Esophagus (tissue), 2 donors: ENCODE measurements around the gene WDFY4. TPM values are rescaled to one million over a fixed set of nuclear protein-coding genes. Genes with fewer than 3 reads are reported as not detected.

Experiments
- H3K27ac ChIP-seq, 2 donors: one replicate each; pipeline ENCODE4 v1.5.1; 2013; ENCODE audit warnings: low read depth in 2 of 2, mild to moderate bottlenecking in 2 of 2, inconsistent platforms in 1 of 2, low read length in 1 of 2, moderate library complexity in 1 of 2
- H3K27me3 ChIP-seq, 2 donors: one replicate each; pipeline ENCODE4 v1.6.1; 2013; ENCODE audit warnings: low read length in 2 of 2, control low read depth in 1 of 2, mild to moderate bottlenecking in 1 of 2; ENCODE audit not compliant: insufficient read depth in 2 of 2, control insufficient read depth in 1 of 2
- H3K36me3 ChIP-seq, 2 donors: one replicate each; pipeline ENCODE4 v1.6.1; 2013; ENCODE audit warnings: low read length in 1 of 2; ENCODE audit not compliant: control insufficient read depth in 2 of 2, insufficient read depth in 2 of 2
- H3K4me1 ChIP-seq, 2 donors: one replicate each; pipeline ENCODE4 v1.6.1; 2013; ENCODE audit warnings: low read length in 1 of 2; ENCODE audit not compliant: control insufficient read depth in 2 of 2, insufficient read depth in 2 of 2
- H3K4me3 ChIP-seq, 2 donors: one replicate each; pipeline ENCODE4 v1.5.1; 2013; ENCODE audit warnings: low read length in 2 of 2, mild to moderate bottlenecking in 2 of 2, low read depth in 1 of 2, moderate library complexity in 1 of 2
- H3K9me3 ChIP-seq, 2 donors: one replicate each; pipeline ENCODE4 v1.6.1; 2013; ENCODE audit warnings: mild to moderate bottlenecking in 2 of 2, low read depth in 1 of 2, low read length in 1 of 2, moderate library complexity in 1 of 2; ENCODE audit not compliant: control insufficient read depth in 2 of 2, insufficient read depth in 1 of 2
- WGBS, 2 donors: extraction: QIAGEN DNeasy Blood & Tissue Kit; methylation state at CpG; one replicate each; pipeline ENCODE4 v1.1.7; 2013; 5-methylcytosine and 5-hydroxymethylcytosine counted together
- polyA plus RNA-seq, 2 donors: library from polyadenylated mRNA; stranded (reverse); fragments of 200-250 nt; gene quantifications; one replicate each; pipeline ENCODE4 v1.2.3, GENCODE V29; 2013
- donor health status: healthy with polysubstance abuse.
- donor health status: Bipolar disorder and iron deficiency.

The WDFY4 gene
- polyA plus RNA-seq, 2 donors, result 0.43 to 0.79 TPM

GRCh38 chr10:48881937-48882336, 197.3 kb downstream of the WDFY4 start:
- Histone ChIP-seq H3K4me3 (no peak overlapping the region), H3K36me3 (no peaks in the 10 kb centered on the region), H3K27me3 (no peaks in the 10 kb centered on the region), H3K4me1 (no peaks in the 10 kb centered on the region), H3K9me3 (no peaks in the 10 kb centered on the region), H3K27ac (no peak overlapping the region)
- 75 to 90% methylated on average over 1 of the region's 1 CpG for WGBS, 2 donors

- H3K9me3 ChIP-seq, result no peaks in the 10 kb centered on the region
- no peaks in the 10 kb centered on the region for H3K4me1 ChIP-seq
- H3K27me3 ChIP-seq, result no peaks in the 10 kb centered on the region
- H3K4me3 ChIP-seq, result no peak overlapping the region
- 90 to 93% methylated on average over 2 of the region's 2 CpGs for WGBS, 2 donors
- H3K27ac ChIP-seq, result no peak overlapping the region
- no peaks in the 10 kb centered on the region for H3K36me3 ChIP-seq
Measured at GRCh38 chr10:48882881-48883280, 198.2 kb downstream of the WDFY4 start.

- H3K4me3 ChIP-seq, result no peak overlapping the region
- H3K9me3 ChIP-seq, result no peaks in the 10 kb centered on the region
- H3K36me3 ChIP-seq, result no peaks in the 10 kb centered on the region
- H3K27me3 ChIP-seq, result no peaks in the 10 kb centered on the region
- no peak overlapping the region for H3K27ac ChIP-seq
- H3K4me1 ChIP-seq, result no peaks in the 10 kb centered on the region
- WGBS, 2 donors, result 40 to 44% methylated on average over 4 of the region's 4 CpGs
Measured at GRCh38 chr10:48883701-48884100, 199.0 kb downstream of the WDFY4 start.

GRCh38 chr10:48884179-48885045, 199.7 kb downstream of the WDFY4 start:
- 80 to 87% methylated on average over 9 of the region's 9 CpGs for WGBS, 2 donors
- no peaks in the 10 kb centered on the region for H3K4me1 ChIP-seq
- no peak overlapping the region for H3K4me3 ChIP-seq
- no peaks in the 10 kb centered on the region for H3K36me3 ChIP-seq
- H3K27me3 ChIP-seq, result no peaks in the 10 kb centered on the region
- H3K27ac ChIP-seq, result no peak overlapping the region
- no peaks in the 10 kb centered on the region for H3K9me3 ChIP-seq

GRCh38 chr10:48885376-48885775, 200.7 kb downstream of the WDFY4 start:
- no peak overlapping the region for H3K27ac ChIP-seq
- H3K9me3 ChIP-seq, result no peaks in the 10 kb centered on the region
- H3K4me3 ChIP-seq, result no peak overlapping the region
- H3K36me3 ChIP-seq, result no peaks in the 10 kb centered on the region
- H3K4me1 ChIP-seq, result no peaks in the 10 kb centered on the region
- WGBS, 2 donors, result 44 to 50% methylated on average over 2 of the region's 2 CpGs
- no peaks in the 10 kb centered on the region for H3K27me3 ChIP-seq

GRCh38 chr10:48887982-48888381, 203.3 kb downstream of the WDFY4 start:
- whole genome bisulfite sequencing, 2 donors, result 80 to 85% methylated on average over 1 of the region's 1 CpG
- Histone ChIP-seq H3K4me3 (no peak overlapping the region), H3K36me3 (no peaks in the 10 kb centered on the region), H3K27ac (no peak overlapping the region), H3K4me1 (no peaks in the 10 kb centered on the region), H3K9me3 (no peaks in the 10 kb centered on the region), H3K27me3 (no peaks in the 10 kb centered on the region)

- H3K36me3 ChIP-seq, result no peaks in the 10 kb centered on the region
- H3K9me3 ChIP-seq, result no peaks in the 10 kb centered on the region
- H3K27me3 ChIP-seq, result no peaks in the 10 kb centered on the region
- no peaks in the 10 kb centered on the region for H3K4me1 ChIP-seq
- no peak overlapping the region for H3K27ac ChIP-seq
- H3K4me3 ChIP-seq, result no peak overlapping the region
- WGBS, 2 donors, result 83 to 89% methylated on average over 11 of the region's 11 CpGs
Measured at GRCh38 chr10:48890888-48891850, 206.5 kb downstream of the WDFY4 start.

- WGBS, 2 donors, result 71 to 74% methylated on average over 6 of the region's 6 CpGs
- no peaks in the 10 kb centered on the region for H3K27me3 ChIP-seq
- H3K36me3 ChIP-seq, result no peaks in the 10 kb centered on the region
- H3K27ac ChIP-seq, result peak overlapping the region in 1 of 2 donors; percentile 18
- H3K9me3 ChIP-seq, result no peaks in the 10 kb centered on the region
- no peak overlapping the region for H3K4me3 ChIP-seq
- peaks cover 0 to 3% of the 10 kb centered on the region in 2 donors for H3K4me1 ChIP-seq
Measured at GRCh38 chr10:48894911-48895802, 210.5 kb downstream of the WDFY4 start.

- Histone ChIP-seq H3K4me1 (peaks cover 0 to 3% of the 10 kb centered on the region in 2 donors), H3K27me3 (no peaks in the 10 kb centered on the region), H3K9me3 (no peaks in the 10 kb centered on the region), H3K4me3 (no peak overlapping the region), H3K36me3 (no peaks in the 10 kb centered on the region), H3K27ac (no peak overlapping the region)
- 65 to 67% methylated on average over 3 of the region's 3 CpGs for WGBS, 2 donors
Measured at GRCh38 chr10:48895803-48896195, 211.1 kb downstream of the WDFY4 start.
